ENCODE measurements around the gene WNK2.

The WNK2 gene

GRCh38 chr9:93203026-93203717 is 19.2 kb downstream of the WNK2 start:
- no peak for ATAC-seq

GRCh38 chr9:93203718-93204469 is 20.0 kb downstream of the WNK2 start:
- ATAC-seq: no peak

GRCh38 chr9:93204470-93205043 is 20.6 kb downstream of the WNK2 start:
- ATAC-seq: no peak

- ATAC-seq: no peak
Observed at GRCh38 chr9:93205045-93205768, 21.3 kb downstream of the WNK2 start.

GRCh38 chr9:93205896-93206575 is 22.1 kb downstream of the WNK2 start:
- no peak for ATAC-seq

- no peak for ATAC-seq
Observed at GRCh38 chr9:93206576-93207155, 22.7 kb downstream of the WNK2 start.

GRCh38 chr9:93207326-93207814 is 23.4 kb downstream of the WNK2 start:
- ATAC-seq: no peak

GRCh38 chr9:93207860-93208734 is 24.2 kb downstream of the WNK2 start:
- no peak for ATAC-seq

GRCh38 chr9:93209097-93209496 is 25.2 kb downstream of the WNK2 start:
- no peak for ATAC-seq

GRCh38 chr9:93209576-93210323 is 25.8 kb downstream of the WNK2 start:
- no peak for ATAC-seq

- no peak for ATAC-seq
Observed at GRCh38 chr9:93210324-93210973, 26.5 kb downstream of the WNK2 start.

GRCh38 chr9:93210974-93211653 is 27.2 kb downstream of the WNK2 start:
- ATAC-seq: peak in 1 of 2 donors; percentile 33

GRCh38 chr9:93211654-93212001 is 27.7 kb downstream of the WNK2 start:
- ATAC-seq: no peak

GRCh38 chr9:93212409-93212808 is 28.5 kb downstream of the WNK2 start:
- ATAC-seq: no peak

GRCh38 chr9:93216073-93216365 is 32.1 kb downstream of the WNK2 start:
- ATAC-seq: no peak

- no peak for ATAC-seq
Observed at GRCh38 chr9:93217706-93218105, 33.8 kb downstream of the WNK2 start.

GRCh38 chr9:93218161-93218560 is 34.2 kb downstream of the WNK2 start:
- no peak for ATAC-seq

GRCh38 chr9:93218671-93219420 is 34.9 kb downstream of the WNK2 start:
- no peak for ATAC-seq

- no peak for ATAC-seq
Observed at GRCh38 chr9:93219692-93220091, 35.8 kb downstream of the WNK2 start.
